Diencephalon (tissue), 1 donor: ENCODE measurements around the gene PARVA. TPM values are rescaled to one million over a fixed set of nuclear protein-coding genes. Genes with fewer than 3 reads are reported as not detected.

Experiments
- total RNA-seq: library from RNA; depleted of rRNA; stranded (reverse); fragments of >200 nt; gene quantifications from one replicate; pipeline ENCODE4 v1.2.3, GENCODE V29; 2014

Gene PARVA
- 8.3 TPM for total RNA-seq

GRCh38 chr11:12377106-12377823 is at the start of gene PARVA:
Gene PARVA (plus strand): TSS chr11:12377571. CDS start chr11:12377648, 77 bp downstream.

